Frontal cortex (tissue), 4 donors: Measurements from ENCODE around the gene SASH3. TPM values are rescaled to one million over a fixed set of nuclear protein-coding genes. Genes with fewer than 3 reads are reported as not detected.

ENCODE experiments used
- DNase-seq, 2 donors: peaks; one replicate each; pipeline ENCODE4 v3.0.0; 2012; ENCODE audit warnings: low spot score in 2 of 2
- FAIRE-seq: peaks from 2 replicates; lab custom pipeline; 2012; peaks lifted over from hg19 to GRCh38; lab: Jason Lieb, UNC
- total RNA-seq: library from RNA; depleted of rRNA; stranded (reverse); fragments of >200 nt; gene quantifications from one replicate; pipeline ENCODE4 v1.2.3, GENCODE V29; 2014
- donor health status: control.
- donor health status: control.
- donor health status: control.

SASH3 gene
- total RNA-seq, 1 donor from 2014 or later = 0.82 TPM

DNA sequence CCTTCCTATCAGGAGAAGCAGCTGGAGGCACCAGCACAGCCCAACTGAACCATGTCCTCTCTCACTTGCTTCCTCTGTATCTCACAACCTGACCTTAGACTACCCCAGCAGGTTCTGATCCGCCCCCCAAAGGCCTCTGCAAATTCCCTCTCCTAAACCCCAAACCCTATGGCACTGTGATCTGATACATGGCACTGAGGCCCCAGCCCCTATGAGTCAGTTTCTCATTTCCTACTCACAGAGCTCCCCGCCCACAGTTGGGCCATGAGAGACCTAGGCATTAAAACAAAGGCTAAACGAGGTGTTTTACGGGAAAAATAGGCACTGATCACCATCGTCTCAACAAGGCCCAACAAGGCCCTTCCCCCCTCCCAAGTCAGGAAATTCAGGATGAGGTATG lies 19.1 kb downstream of the SASH3 start:
- FAIRE-seq (no peak), DNase-seq (no peak)

DNA sequence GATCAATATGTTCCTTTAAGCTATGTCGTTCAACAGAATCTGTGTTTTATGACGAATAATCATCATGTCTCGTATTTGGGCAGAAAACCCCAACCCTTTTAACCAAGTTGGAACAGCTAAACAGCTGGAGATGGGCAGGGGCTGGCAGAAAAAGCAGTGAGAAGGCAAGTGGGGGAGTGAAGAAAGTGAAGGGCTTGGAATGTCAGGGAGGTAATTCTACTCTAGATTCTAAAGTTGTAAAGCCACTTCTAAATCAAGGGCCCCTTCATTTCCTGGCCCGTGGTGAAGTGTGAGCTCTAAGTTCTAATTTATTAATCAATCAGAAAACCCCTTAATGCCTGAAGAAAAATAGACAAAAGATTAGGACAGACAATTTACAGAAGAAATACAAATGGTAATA lies 20.4 kb downstream of the SASH3 start:
- DNase-seq (no peak), FAIRE-seq (no peak)

GRCh38 chrX:129802863-129803262 lies 23.1 kb downstream of the SASH3 start:
- FAIRE-seq (no peak), DNase-seq (no peak)

GRCh38 chrX:129804806-129805205 lies 25.1 kb downstream of the SASH3 start:
- DNase-seq (no peak), FAIRE-seq (no peak)

DNA sequence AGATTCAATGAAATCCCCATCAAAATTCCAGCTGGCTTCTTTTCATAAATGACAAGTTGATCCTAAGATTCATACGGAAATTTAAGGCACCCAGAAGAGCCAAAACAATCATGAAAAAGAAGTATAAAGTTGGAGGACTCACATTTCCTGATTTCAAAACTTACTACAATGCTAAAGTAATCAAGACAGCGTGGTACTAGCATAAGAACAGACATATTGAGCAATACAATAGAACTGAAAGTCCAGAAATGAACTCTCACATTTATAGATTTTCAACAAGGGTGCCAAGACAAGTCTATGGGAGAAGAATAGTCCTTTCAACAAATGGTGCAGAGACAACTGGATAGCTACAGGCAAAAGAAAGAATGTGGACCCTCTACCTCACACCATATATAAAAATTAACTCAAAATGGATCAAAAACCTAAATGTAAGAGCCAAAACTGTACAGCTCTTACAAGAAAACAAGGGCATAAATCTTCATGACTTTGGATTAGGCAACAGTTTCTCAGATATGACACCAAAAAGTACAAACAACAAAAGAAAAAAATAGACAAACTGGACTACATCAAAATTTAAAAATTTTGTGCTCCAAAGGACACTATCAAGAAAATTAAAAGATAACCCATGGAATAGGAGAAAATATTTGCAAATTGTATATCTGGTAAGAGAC lies 28.5 kb downstream of the SASH3 start:
- no peak for FAIRE-seq

GRCh38 chrX:129808829-129809796 lies 29.4 kb downstream of the SASH3 start:
- no peak for FAIRE-seq

More for the DNA sequence above, 28.5 kb downstream of the SASH3 start:
- no peak for DNase-seq

GRCh38 chrX:129813662-129814368 lies 34.1 kb downstream of the SASH3 start:
- FAIRE-seq (no peak), DNase-seq (no peak)

More at GRCh38 chrX:129808829-129809796, 29.4 kb downstream of the SASH3 start:
- DNase-seq = no peak

DNA sequence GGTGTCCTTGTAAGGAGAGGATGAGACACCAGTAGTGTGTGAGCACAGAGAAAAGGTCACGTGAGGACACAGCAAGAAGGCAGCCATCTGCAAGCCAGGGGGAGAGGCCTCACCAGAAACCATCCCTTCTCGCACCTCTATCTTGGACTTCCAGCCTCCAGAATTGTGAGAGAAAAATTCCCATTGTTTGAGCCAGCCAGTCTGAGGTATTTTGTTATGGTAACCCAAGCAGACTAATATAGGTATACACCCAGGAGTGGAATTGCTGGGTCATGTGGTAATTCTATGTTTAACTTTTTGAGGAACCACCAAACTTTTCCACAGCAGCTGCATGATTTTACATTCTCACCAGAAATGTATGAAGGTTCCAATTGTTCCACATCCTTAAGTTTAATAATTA lies 38.4 kb downstream of the SASH3 start:
- no peak for FAIRE-seq
- no peak for DNase-seq

GRCh38 chrX:129823115-129823514 lies 43.4 kb downstream of the SASH3 start:
- DNase-seq = no peak
- no peak for FAIRE-seq

DNA sequence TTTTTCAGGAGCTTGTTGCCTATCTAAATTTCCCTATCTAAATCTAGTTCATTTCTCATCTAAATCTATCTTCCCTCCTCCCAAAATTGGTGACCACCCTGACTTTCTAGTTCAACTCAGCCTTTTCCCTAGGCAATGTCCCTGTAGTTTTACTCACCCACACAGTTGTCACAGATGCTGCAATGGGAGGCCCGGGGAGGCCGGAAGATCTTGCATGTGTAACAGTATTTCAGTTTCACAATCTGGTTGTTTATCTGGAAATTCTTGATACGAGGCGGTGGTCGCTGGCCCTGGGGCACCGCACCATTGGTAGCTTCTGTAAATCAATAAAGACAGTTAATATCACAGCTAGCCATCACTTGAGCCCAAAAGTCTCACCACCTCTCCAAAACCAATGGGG lies 43.8 kb downstream of the SASH3 start:
- no peak for FAIRE-seq
- no peak for DNase-seq

GRCh38 chrX:129824620-129825019 lies 44.9 kb downstream of the SASH3 start:
- FAIRE-seq = no peak
- DNase-seq = no peak

DNA sequence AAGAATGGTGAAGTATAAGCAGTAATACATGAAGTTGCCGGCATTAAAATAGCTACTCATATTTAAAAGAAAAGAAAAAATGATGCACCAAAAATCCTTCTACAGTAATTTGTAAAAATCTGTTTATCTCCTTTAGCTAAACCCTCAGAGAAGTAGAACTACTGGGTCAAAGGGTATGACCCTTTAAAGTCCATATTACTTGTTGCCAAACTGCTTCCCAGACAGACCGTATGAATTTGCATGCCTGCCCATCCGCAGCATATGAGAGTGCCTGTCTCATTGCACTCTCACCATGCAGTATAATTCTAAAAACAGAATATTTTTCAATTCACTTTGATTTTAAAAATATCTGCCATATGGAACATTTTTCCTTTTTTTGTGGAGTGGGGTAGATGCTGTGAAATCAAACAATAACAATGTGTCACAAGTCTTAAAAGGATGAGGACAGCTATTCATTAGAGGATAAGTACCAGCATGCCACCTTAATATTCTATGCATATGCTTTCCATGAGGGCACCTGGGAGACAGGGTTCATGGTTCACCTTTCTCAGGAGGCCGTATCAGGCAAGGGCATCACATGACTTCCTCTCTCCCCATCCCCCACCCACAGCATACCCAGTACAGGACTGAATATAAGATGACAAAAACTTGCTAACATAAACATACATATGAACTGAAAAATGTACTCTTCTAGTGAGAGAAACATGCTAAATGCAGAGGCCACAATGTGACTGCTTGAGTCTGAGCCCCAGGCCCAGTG lies 46.2 kb downstream of the SASH3 start:
- FAIRE-seq (no peak), DNase-seq (no peak)

GRCh38 chrX:129830494-129830893 lies 50.7 kb downstream of the SASH3 start:
- FAIRE-seq (no peak), DNase-seq (no peak)

DNA sequence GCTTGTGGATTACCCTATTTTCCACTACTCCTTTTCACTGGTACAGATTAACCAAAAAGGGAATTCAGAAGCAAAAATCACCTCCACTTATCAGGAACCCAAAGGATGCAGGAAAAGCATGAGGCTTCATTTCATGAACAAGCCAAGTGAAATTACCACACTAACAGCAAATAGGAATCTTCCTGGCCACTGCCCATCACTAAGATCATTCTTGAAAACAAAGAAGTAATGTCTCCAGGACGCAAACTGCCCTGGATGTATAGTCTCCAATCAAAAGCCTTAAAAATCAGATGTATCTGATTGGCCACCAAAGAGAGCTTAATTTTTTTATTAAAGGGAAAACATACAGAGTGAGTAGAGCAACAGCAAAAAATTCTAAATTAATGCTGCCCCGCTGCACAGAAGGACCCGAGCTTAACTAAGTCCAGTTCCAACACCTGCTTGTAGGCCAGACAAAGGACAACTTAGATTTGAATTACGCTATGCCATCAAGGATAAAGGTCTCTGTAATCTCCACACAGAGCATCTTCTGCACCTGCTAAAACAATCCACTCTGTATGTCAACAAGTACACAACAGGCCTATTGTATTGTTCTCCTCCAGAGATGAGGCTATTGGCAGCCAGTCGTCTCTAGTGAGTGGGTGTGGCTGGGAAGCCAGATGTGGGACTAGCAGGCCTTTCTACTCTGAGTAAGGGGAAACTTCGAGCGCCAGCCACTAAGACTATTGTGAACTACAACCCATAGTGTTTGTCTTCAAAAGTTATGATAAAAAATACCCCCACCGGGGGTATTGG lies 51.5 kb downstream of the SASH3 start:
- DNase-seq = no peak
- FAIRE-seq = peak; percentile 80

DNA sequence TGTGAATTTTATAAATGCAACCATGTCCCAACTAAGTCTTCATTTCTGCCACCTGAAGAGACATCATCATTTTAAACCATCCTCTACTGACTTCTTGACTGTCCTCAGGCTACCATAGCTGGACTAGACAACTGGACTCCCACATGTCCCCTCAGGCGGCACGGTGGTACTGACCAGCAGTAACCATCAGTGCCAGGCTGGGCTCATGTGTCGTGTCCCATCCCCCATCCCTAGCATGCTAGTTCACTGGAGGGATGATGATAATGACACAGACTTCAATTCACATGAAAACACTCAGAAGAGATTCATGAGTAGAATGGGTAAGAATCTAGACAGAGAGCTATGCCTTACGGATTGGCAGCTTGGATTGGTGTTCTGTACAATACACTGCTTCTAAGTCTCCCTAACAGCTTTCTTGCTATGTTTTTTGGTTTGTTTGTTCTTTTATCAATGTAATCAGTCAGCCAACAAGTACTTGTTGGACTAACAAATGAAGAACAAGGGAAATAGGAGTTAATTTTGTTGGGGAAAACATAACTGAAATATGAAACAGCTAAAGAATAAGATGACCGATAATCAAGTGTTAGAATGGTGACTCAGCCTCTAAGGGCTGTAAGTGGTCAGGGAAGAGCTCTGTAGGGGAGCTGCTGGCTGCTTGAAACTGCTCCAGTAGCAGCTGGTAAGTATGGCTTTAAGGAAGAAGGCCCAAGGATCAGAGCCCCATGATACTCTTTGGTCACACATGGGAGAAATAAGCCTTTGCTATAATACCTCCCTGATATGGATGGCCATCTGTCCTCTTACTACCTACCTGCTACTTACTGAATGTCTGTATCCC lies 53.6 kb downstream of the SASH3 start:
- no peak for FAIRE-seq
- no peak for DNase-seq

DNA sequence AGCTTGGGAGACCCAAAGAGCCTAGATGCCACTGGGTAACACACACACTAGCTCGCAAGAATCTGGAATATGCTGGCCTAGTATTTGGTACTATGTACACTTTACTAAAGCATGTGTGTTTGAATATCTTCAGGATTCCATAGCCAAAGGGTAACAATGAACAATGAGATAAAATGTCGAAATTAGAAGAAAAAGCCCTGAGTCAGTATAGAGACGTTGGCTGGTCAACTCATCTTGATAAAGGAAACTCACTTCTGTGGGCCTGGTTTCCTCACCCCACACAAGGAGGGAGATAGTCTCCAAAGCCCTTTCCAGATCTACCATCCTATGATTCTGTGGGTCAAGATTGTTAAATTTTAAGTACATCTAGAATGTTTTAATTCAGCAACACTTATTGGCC lies 57.1 kb downstream of the SASH3 start:
- DNase-seq = no peak
- no peak for FAIRE-seq

GRCh38 chrX:129840344-129840743 lies 60.6 kb downstream of the SASH3 start:
- DNase-seq = no peak
- FAIRE-seq = no peak

GRCh38 chrX:129842510-129843208 lies 62.9 kb downstream of the SASH3 start:
- DNase-seq = no peak
- no peak for FAIRE-seq
